GM12878 (cell line): ENCODE data around the gene PCGF1. TPM values are rescaled to one million over a fixed set of nuclear protein-coding genes. Genes with fewer than 3 reads are reported as not detected.
A peak's percentile ranks its signal among the peaks of the same experiment; 100 is the strongest.

ENCODE experiments used
- ATF7 ChIP-seq: fragments of 450-650 bp; IDR thresholded peaks from 2 replicates; pipeline ENCODE4 v1.6.1; 2016; ENCODE audit warnings: low read depth, mild to moderate bottlenecking
- CBX3 ChIP-seq: fragments of 200-600 bp; sonication (generic); IDR thresholded peaks from 2 replicates; pipeline ENCODE4 v1.6.1; 2016; ENCODE audit warnings: low read depth, borderline replicate concordance
- FOS ChIP-seq: IDR thresholded peaks from 3 replicates; pipeline ENCODE4 v1.6.1; 2011; ENCODE audit warnings: borderline replicate concordance; ENCODE audit not compliant: insufficient read length; ENCODE audit errors: extremely low read depth
- HCFC1 ChIP-seq: fragments of 150-350 bp; IDR thresholded peaks from 2 replicates; pipeline ENCODE4 v1.6.1; 2014; ENCODE audit warnings: low read length
- MEF2B ChIP-seq: fragments of 450-650 bp; IDR thresholded peaks from 2 replicates; pipeline ENCODE4 v1.6.1; 2018; ENCODE audit warnings: mild to moderate bottlenecking, moderate library complexity; ENCODE audit not compliant: partially characterized antibody, poor library complexity, severe bottlenecking
- MYC ChIP-seq: IDR thresholded peaks from 2 replicates; pipeline ENCODE4 v1.6.1; 2011; ENCODE audit warnings: mild to moderate bottlenecking, low read length, moderate library complexity, inconsistent platforms; ENCODE audit not compliant: insufficient read depth, insufficient replicate concordance, insufficient read length, severe bottlenecking
- NFIC ChIP-seq: IDR thresholded peaks from 2 replicates; pipeline ENCODE4 v1.6.1; 2012; ENCODE audit warnings: low read depth, mild to moderate bottlenecking, inconsistent platforms, low read length, moderate library complexity
- NR2C2 ChIP-seq: IDR thresholded peaks from 2 replicates; pipeline ENCODE4 v1.6.1; 2011; ENCODE audit warnings: borderline replicate concordance, low read depth; ENCODE audit not compliant: control insufficient read depth, insufficient read length
- RELB ChIP-seq: fragments of 450-650 bp; IDR thresholded peaks from 2 replicates; pipeline ENCODE4 v1.6.1; 2017; ENCODE audit warnings: low read depth, mild to moderate bottlenecking, moderate library complexity
- SP1 ChIP-seq: IDR thresholded peaks from one replicate; pipeline ENCODE4 v1.6.1; 2011; ENCODE audit warnings: low read depth, low read length
- SUZ12 ChIP-seq: fragments of 200-600 bp; sonication (generic); IDR thresholded peaks from one replicate; pipeline ENCODE4 v1.6.1; 2018; ENCODE audit warnings: antibody characterized with exemption, mild to moderate bottlenecking; ENCODE audit not compliant: unreplicated experiment
- TCF3 ChIP-seq: IDR thresholded peaks from 2 replicates; pipeline ENCODE4 v1.6.1; 2012; ENCODE audit warnings: low read depth, mild to moderate bottlenecking, low read length, borderline replicate concordance; ENCODE audit not compliant: insufficient read depth
- WRNIP1 ChIP-seq: IDR thresholded peaks from 2 replicates; pipeline ENCODE4 v1.6.1; 2011; ENCODE audit warnings: low read depth, low read length, improper control_type of control experiment, borderline replicate concordance
- polyA plus RNA-seq, 11 experiments: library from polyadenylated mRNA; depleted of rRNA in 4 of 11; unstranded in 6 of 11; stranded (reverse) in 5 of 11; fragments of >200 nt; fragmentation: Nextera tagmentation in 4 of 11; fragmentation: Illumina TruSeq in 1 of 11; extraction: Ambion mirVana in 4 of 11; extraction: Trizol in 1 of 11; gene quantifications; 1 replicate in 1 of 11; 2 replicates in 10 of 11; pipeline versions ENCODE4 v1.2.1 to v1.2.3, GENCODE V29; 2011 to 2016; ENCODE audit warnings: inconsistent platforms in 2 of 11, missing spikeins in 2 of 11, low read depth in 1 of 11
- total RNA-seq, 4 experiments: library from RNA; depleted of rRNA in 3 of 4; stranded (reverse); fragments of >200 nt in 3 of 4; fragmentation: Illumina TruSeq in 1 of 4; extraction: Trizol in 1 of 4; gene quantifications; 2 replicates each; pipeline versions ENCODE4 v1.2.1 to v1.2.3, GENCODE V29; 2013 to 2021
- TF ChIP-seq, protein P1 (sequence below): IDR thresholded peaks from 2 replicates; pipeline ENCODE4 v1.6.1; 2011; ENCODE audit warnings: mild to moderate bottlenecking, low read depth, low read length, moderate library complexity; ENCODE audit not compliant: insufficient replicate concordance
- TF ChIP-seq, protein P2 (sequence below): fragments of 450-650 bp; IDR thresholded peaks from 2 replicates; pipeline ENCODE4 v1.6.1; 2017; ENCODE audit warnings: mild to moderate bottlenecking, low read depth, inconsistent platforms; ENCODE audit not compliant: poor library complexity, severe bottlenecking
- TF ChIP-seq, protein P3 (sequence below): fragments of 450-650 bp; IDR thresholded peaks from 2 replicates; pipeline ENCODE4 v1.6.1; 2016; ENCODE audit warnings: mild to moderate bottlenecking
- TF ChIP-seq, protein P4 (sequence below): fragments of 450-650 bp; IDR thresholded peaks from 2 replicates; pipeline ENCODE4 v1.6.1; 2017; ENCODE audit warnings: mild to moderate bottlenecking, moderate library complexity

PCGF1 gene
- total and polyA plus RNA-seq, 10 of the 15 experiments (the other 5 are each of a cell fraction or from before 2014, with no cell fraction given): 23.1 to 50.8 (median 27.4) TPM

DNA sequence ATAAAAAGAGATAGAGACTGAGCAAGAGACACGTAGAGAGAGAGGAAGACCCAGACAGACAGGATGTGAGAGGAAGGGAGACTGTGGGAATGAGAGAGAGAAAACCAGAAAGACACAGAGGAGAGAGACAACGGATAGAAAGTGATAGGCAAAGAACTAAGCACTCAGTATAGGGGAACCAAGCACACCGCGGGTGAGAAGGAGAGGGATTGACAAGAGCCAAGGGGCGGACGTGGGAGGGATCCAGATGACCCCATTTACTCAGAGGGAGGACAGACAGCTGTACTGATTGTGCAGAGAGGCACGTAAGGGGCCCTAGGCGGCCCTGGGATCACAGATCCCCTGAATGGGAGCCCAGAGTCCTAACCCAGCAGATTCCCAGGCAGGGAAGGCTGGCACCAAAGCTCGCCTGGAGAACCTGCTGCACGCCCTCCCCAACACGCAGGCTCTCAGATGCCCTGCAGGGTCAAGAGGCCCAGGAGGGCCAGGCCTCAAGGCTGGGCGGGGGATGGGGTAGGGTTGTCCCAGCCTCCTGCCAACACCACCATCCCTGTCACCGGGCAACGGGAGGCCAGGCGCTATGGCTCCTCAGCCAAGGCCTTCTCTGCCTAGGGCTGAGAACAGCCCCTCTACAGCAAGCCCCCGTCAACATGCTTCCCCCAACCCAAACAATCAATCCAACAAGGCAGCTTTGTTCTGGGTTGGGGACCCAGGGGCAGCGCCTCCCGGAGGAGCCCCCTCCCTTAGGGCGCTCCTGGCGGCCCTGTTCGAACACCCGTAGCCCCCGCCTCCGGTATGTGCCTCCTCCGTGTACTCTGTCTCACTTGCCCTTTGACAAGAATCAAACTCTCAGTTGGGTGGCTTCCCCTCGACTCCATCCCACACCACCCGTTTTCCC lies 45.7 kb upstream of the PCGF1 start (continued):
- TF ChIP-seq ATF7 (0 out of 2 replicates have a peak, but pooled peaks have one; percentile 11), SP1 (peak; percentile 5), NFIC (no peak), SUZ12 (no peak), WRNIP1 (peak; percentile 73; the same call in 1 of the 2 replicates), CBX3 (no peak), RELB (peak; percentile 12), NR2C2 (no peak), MYC (no peak), HCFC1 (no peak), TCF3 (no peak), FOS (no peak), MEF2B (no peak)
- TF ChIP-seq, protein P1, sequence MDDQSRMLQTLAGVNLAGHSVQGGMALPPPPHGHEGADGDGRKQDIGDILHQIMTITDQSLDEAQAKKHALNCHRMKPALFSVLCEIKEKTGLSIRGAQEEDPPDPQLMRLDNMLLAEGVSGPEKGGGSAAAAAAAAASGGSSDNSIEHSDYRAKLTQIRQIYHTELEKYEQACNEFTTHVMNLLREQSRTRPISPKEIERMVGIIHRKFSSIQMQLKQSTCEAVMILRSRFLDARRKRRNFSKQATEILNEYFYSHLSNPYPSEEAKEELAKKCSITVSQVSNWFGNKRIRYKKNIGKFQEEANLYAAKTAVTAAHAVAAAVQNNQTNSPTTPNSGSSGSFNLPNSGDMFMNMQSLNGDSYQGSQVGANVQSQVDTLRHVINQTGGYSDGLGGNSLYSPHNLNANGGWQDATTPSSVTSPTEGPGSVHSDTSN: no peak
- TF ChIP-seq, protein P2, sequence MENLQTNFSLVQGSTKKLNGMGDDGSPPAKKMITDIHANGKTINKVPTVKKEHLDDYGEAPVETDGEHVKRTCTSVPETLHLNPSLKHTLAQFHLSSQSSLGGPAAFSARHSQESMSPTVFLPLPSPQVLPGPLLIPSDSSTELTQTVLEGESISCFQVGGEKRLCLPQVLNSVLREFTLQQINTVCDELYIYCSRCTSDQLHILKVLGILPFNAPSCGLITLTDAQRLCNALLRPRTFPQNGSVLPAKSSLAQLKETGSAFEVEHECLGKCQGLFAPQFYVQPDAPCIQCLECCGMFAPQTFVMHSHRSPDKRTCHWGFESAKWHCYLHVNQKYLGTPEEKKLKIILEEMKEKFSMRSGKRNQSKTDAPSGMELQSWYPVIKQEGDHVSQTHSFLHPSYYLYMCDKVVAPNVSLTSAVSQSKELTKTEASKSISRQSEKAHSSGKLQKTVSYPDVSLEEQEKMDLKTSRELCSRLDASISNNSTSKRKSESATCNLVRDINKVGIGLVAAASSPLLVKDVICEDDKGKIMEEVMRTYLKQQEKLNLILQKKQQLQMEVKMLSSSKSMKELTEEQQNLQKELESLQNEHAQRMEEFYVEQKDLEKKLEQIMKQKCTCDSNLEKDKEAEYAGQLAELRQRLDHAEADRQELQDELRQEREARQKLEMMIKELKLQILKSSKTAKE: peak; percentile 39
- TF ChIP-seq, protein P3, sequence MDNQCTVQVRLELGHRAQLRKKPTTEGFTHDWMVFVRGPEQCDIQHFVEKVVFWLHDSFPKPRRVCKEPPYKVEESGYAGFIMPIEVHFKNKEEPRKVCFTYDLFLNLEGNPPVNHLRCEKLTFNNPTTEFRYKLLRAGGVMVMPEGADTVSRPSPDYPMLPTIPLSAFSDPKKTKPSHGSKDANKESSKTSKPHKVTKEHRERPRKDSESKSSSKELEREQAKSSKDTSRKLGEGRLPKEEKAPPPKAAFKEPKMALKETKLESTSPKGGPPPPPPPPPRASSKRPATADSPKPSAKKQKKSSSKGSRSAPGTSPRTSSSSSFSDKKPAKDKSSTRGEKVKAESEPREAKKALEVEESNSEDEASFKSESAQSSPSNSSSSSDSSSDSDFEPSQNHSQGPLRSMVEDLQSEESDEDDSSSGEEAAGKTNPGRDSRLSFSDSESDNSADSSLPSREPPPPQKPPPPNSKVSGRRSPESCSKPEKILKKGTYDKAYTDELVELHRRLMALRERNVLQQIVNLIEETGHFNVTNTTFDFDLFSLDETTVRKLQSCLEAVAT: peak; percentile 75
- TF ChIP-seq, protein P4, sequence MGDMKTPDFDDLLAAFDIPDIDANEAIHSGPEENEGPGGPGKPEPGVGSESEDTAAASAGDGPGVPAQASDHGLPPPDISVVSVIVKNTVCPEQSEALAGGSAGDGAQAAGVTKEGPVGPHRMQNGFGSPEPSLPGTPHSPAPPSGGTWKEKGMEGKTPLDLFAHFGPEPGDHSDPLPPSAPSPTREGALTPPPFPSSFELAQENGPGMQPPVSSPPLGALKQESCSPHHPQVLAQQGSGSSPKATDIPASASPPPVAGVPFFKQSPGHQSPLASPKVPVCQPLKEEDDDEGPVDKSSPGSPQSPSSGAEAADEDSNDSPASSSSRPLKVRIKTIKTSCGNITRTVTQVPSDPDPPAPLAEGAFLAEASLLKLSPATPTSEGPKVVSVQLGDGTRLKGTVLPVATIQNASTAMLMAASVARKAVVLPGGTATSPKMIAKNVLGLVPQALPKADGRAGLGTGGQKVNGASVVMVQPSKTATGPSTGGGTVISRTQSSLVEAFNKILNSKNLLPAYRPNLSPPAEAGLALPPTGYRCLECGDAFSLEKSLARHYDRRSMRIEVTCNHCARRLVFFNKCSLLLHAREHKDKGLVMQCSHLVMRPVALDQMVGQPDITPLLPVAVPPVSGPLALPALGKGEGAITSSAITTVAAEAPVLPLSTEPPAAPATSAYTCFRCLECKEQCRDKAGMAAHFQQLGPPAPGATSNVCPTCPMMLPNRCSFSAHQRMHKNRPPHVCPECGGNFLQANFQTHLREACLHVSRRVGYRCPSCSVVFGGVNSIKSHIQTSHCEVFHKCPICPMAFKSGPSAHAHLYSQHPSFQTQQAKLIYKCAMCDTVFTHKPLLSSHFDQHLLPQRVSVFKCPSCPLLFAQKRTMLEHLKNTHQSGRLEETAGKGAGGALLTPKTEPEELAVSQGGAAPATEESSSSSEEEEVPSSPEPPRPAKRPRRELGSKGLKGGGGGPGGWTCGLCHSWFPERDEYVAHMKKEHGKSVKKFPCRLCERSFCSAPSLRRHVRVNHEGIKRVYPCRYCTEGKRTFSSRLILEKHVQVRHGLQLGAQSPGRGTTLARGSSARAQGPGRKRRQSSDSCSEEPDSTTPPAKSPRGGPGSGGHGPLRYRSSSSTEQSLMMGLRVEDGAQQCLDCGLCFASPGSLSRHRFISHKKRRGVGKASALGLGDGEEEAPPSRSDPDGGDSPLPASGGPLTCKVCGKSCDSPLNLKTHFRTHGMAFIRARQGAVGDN: peak; percentile 26; the same call in 1 of the 2 replicates
